Neural cell (in vitro differentiated cells): ENCODE measurements around the gene SLC6A17. TPM values are rescaled to one million over a fixed set of nuclear protein-coding genes. Genes with fewer than 3 reads are reported as not detected.

Experiments used
- H2AFZ ChIP-seq: fragments of 200-600, 300-800 bp; sonication (generic), shearing (Covaris generic); 2 replicates; pipeline ENCODE4 v1.6.0; 2014; ENCODE audit warnings: low read depth, mild to moderate bottlenecking, antibody characterized with exemption, low read length, moderate library complexity
- H3F3A ChIP-seq: fragments of 200-600 bp; shearing (Covaris generic); 2 replicates; pipeline ENCODE4 v1.6.1; 2016; ENCODE audit warnings: mild to moderate bottlenecking, moderate library complexity, mixed read lengths, antibody characterized with exemption, low read length; ENCODE audit not compliant: insufficient read depth, poor library complexity, severe bottlenecking
- H3K27ac ChIP-seq: fragments of 200-600, 300-800 bp; sonication (generic), shearing (Covaris generic); 2 replicates; pipeline ENCODE4 v1.5.1; 2014; ENCODE audit warnings: mild to moderate bottlenecking, low read length, moderate library complexity
- H3K27me3 ChIP-seq: fragments of 300-800, 200-600 bp; sonication (generic), shearing (Covaris generic); 2 replicates; pipeline ENCODE4 v1.6.0; 2014; ENCODE audit warnings: mild to moderate bottlenecking, low read depth, low read length, moderate library complexity; ENCODE audit not compliant: insufficient read depth
- H3K36me3 ChIP-seq: fragments of 300-800, 200-600 bp; sonication (generic), shearing (Covaris generic); 2 replicates; pipeline ENCODE4 v1.5.1; 2014; ENCODE audit warnings: mild to moderate bottlenecking, antibody characterized with exemption, low read length, moderate library complexity; ENCODE audit not compliant: insufficient read depth
- H3K4me2 ChIP-seq: fragments of 300-800, 200-600 bp; sonication (generic), shearing (Covaris generic); 2 replicates; pipeline ENCODE4 v1.6.0; 2014; ENCODE audit warnings: mild to moderate bottlenecking, low read length
- H3K4me3 ChIP-seq: fragments of 300-800, 200-600 bp; sonication (generic), shearing (Covaris generic); 2 replicates; pipeline ENCODE4 v1.5.1; 2014; ENCODE audit warnings: mild to moderate bottlenecking, low read length, moderate library complexity
- H3K79me2 ChIP-seq: fragments of 200-600 bp; shearing (Covaris generic); replicated peaks from 2 replicates; pipeline ENCODE4 v1.6.0; 2014; ENCODE audit warnings: mild to moderate bottlenecking, low read length, moderate library complexity; ENCODE audit not compliant: insufficient read depth
- H3K9ac ChIP-seq: fragments of 300-800, 200-600 bp; sonication (generic), shearing (Covaris generic); 2 replicates; pipeline ENCODE4 v1.6.1; 2016; ENCODE audit warnings: mild to moderate bottlenecking, low read length, mixed read lengths
- H3K9me2 ChIP-seq: fragments of 200-600 bp; shearing (Covaris generic); 2 replicates; pipeline ENCODE4 v1.6.1; 2016; ENCODE audit warnings: mild to moderate bottlenecking, low read length, mixed read lengths; ENCODE audit not compliant: insufficient read depth
- H3K9me3 ChIP-seq: fragments of 200-600, 300-800 bp; sonication (generic), shearing (Covaris generic); 2 replicates; pipeline ENCODE4 v1.6.1; 2016; ENCODE audit warnings: mild to moderate bottlenecking, mixed run types, low read length, moderate library complexity, mixed read lengths
- H4K20me1 ChIP-seq: fragments of 200-600 bp; shearing (Covaris generic); 2 replicates; pipeline ENCODE4 v1.6.1; 2016; ENCODE audit warnings: mild to moderate bottlenecking, mixed run types; ENCODE audit not compliant: insufficient read depth
- EP300 ChIP-seq: fragments of 450-650 bp; conservative IDR thresholded peaks from 2 replicates; pipeline ENCODE4 v1.6.1; 2014; ENCODE audit warnings: antibody characterized with exemption, mild to moderate bottlenecking, moderate library complexity; ENCODE audit not compliant: poor library complexity, severe bottlenecking
- EZH2 ChIP-seq: fragments of 200-600, 300-800 bp; shearing (Covaris generic), sonication (generic); IDR thresholded peaks from 2 replicates; pipeline ENCODE4 v1.6.1; 2014; ENCODE audit warnings: antibody characterized with exemption, low read length, borderline replicate concordance, mild to moderate bottlenecking; ENCODE audit not compliant: insufficient read depth, poor library complexity, severe bottlenecking
- MXI1 ChIP-seq: fragments of 450-650 bp; conservative IDR thresholded peaks from 2 replicates; pipeline ENCODE4 v1.6.1; 2014; ENCODE audit warnings: antibody characterized with exemption, mild to moderate bottlenecking; ENCODE audit not compliant: poor library complexity, severe bottlenecking
- POLR2AphosphoS5 ChIP-seq: IDR thresholded peaks from 2 replicates; pipeline ENCODE4 v1.6.1; 2012
- RAD21 ChIP-seq: fragments of 450-650 bp; conservative IDR thresholded peaks from 2 replicates; pipeline ENCODE4 v1.6.1; 2014; ENCODE audit warnings: antibody characterized with exemption, mild to moderate bottlenecking, moderate library complexity
- SMC3 ChIP-seq: fragments of 450-650 bp; conservative IDR thresholded peaks from 2 replicates; pipeline ENCODE4 v1.6.1; 2014; ENCODE audit warnings: antibody characterized with exemption, mild to moderate bottlenecking, moderate library complexity; ENCODE audit not compliant: poor library complexity
- TAF1 ChIP-seq: IDR thresholded peaks from 2 replicates; pipeline ENCODE4 v1.6.1; 2012; ENCODE audit warnings: low read depth
- polyA plus RNA-seq: library from polyadenylated mRNA; depleted of rRNA; stranded (reverse); fragments of >200 nt; gene quantifications from 2 replicates; pipeline ENCODE4 v1.2.3, GENCODE V29; 2014
- TF ChIP-seq, protein P1 (sequence below): IDR thresholded peaks from 2 replicates; pipeline ENCODE4 v1.6.1; 2012; ENCODE audit warnings: borderline replicate concordance
- TF ChIP-seq, protein P2 (sequence below): fragments of 450-650 bp; IDR thresholded peaks from 2 replicates; pipeline ENCODE4 v1.5.1; 2014; ENCODE audit warnings: antibody characterized with exemption, mild to moderate bottlenecking, moderate library complexity; ENCODE audit not compliant: poor library complexity, severe bottlenecking

The SLC6A17 gene
- polyA plus RNA-seq, 1 donor from 2014 or later = 3.5 TPM

DNA sequence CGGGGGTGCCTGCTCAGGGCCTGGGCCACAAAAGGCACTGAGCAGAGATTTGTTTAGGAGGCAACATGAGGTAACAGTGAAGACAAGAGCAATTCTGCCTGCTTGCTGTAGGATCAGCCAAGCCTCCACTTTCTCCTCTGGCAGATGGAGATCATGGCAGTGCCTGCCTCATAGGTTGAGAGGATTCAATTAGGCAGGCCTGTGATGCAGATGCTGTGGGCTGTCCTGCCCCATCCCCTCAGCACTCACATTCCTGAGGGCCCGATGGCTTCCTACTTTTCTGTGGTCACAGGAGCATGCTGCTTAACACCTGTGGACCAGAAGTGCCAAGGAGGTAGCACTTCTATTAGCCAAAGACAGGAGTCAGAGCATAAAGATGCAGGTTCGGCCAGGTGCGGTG lies 39.2 kb upstream of the SLC6A17 start:
- TF ChIP-seq SMC3 = no peak
- TF ChIP-seq, protein P1, sequence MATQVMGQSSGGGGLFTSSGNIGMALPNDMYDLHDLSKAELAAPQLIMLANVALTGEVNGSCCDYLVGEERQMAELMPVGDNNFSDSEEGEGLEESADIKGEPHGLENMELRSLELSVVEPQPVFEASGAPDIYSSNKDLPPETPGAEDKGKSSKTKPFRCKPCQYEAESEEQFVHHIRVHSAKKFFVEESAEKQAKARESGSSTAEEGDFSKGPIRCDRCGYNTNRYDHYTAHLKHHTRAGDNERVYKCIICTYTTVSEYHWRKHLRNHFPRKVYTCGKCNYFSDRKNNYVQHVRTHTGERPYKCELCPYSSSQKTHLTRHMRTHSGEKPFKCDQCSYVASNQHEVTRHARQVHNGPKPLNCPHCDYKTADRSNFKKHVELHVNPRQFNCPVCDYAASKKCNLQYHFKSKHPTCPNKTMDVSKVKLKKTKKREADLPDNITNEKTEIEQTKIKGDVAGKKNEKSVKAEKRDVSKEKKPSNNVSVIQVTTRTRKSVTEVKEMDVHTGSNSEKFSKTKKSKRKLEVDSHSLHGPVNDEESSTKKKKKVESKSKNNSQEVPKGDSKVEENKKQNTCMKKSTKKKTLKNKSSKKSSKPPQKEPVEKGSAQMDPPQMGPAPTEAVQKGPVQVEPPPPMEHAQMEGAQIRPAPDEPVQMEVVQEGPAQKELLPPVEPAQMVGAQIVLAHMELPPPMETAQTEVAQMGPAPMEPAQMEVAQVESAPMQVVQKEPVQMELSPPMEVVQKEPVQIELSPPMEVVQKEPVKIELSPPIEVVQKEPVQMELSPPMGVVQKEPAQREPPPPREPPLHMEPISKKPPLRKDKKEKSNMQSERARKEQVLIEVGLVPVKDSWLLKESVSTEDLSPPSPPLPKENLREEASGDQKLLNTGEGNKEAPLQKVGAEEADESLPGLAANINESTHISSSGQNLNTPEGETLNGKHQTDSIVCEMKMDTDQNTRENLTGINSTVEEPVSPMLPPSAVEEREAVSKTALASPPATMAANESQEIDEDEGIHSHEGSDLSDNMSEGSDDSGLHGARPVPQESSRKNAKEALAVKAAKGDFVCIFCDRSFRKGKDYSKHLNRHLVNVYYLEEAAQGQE = no peak
- no peak for TF ChIP-seq EZH2
- TF ChIP-seq EP300 = no peak
- TF ChIP-seq MXI1 = no peak
- no peak for TF ChIP-seq RAD21
- TF ChIP-seq, protein P2, sequence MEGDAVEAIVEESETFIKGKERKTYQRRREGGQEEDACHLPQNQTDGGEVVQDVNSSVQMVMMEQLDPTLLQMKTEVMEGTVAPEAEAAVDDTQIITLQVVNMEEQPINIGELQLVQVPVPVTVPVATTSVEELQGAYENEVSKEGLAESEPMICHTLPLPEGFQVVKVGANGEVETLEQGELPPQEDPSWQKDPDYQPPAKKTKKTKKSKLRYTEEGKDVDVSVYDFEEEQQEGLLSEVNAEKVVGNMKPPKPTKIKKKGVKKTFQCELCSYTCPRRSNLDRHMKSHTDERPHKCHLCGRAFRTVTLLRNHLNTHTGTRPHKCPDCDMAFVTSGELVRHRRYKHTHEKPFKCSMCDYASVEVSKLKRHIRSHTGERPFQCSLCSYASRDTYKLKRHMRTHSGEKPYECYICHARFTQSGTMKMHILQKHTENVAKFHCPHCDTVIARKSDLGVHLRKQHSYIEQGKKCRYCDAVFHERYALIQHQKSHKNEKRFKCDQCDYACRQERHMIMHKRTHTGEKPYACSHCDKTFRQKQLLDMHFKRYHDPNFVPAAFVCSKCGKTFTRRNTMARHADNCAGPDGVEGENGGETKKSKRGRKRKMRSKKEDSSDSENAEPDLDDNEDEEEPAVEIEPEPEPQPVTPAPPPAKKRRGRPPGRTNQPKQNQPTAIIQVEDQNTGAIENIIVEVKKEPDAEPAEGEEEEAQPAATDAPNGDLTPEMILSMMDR = no peak
- TF ChIP-seq POLR2AphosphoS5 = no peak
- Histone ChIP-seq H3K79me2 (no peaks in the 10 kb centered on the region), H3K9me3 (no peaks in the 10 kb centered on the region), H3K27ac (no peak overlapping the region), H4K20me1 (no peaks in the 10 kb centered on the region), H3K9ac (no peak overlapping the region), H3K4me3 (no peak overlapping the region), H3K9me2 (no peaks in the 10 kb centered on the region), H3K36me3 (no peaks in the 10 kb centered on the region), H3F3A (no peaks in the 10 kb centered on the region), H3K4me2 (no peak overlapping the region), H2AFZ (no peak overlapping the region), H3K27me3 (no peaks in the 10 kb centered on the region)

DNA sequence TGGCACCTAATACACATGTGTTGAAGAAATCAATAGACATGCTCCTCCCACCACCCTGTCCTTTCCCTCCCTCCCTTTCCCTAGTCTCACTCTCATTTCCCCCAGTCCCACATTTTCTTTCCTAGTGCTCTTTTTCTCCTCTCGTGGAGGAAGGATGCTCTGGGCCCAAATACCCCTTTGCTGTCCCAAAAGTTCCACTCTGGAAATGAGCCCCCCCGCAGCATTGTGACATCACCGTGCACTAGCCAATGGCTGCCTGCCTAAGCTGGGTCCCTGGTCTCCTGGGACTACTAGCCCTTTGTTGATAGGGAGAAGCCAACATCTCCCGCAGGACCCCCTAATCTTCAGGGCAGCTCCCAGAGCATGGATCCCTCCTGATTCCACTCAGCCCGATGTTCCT lies 38.2 kb upstream of the SLC6A17 start, which contains the start of gene UBL4B:
UBL4B (plus strand) TSS at position 301 of the 400 bp plus-strand sequence; CDS start at position 393, 92 bp downstream.
- H2AFZ ChIP-seq = no peak within 1 kb of the TSS
- TF ChIP-seq TAF1 (no peak), POLR2AphosphoS5 (no peak)
- H3K4me2 ChIP-seq = no peak within 1 kb of the TSS
- H3K9ac ChIP-seq = no peak within 1 kb of the TSS
- no peaks in the 10 kb centered on the region for H3K27me3 ChIP-seq
- no peaks in the 10 kb centered on the region for H3K36me3 ChIP-seq
- H3K9me3 ChIP-seq = no peaks in the 10 kb centered on the region
- no peaks in the 10 kb centered on the region for H4K20me1 ChIP-seq
- no peaks in the 10 kb centered on the region for H3K9me2 ChIP-seq
- no peak within 1 kb of the TSS for H3K4me3 ChIP-seq
- H3F3A ChIP-seq = no peaks in the 10 kb centered on the region
- H3K27ac ChIP-seq = no peak within 1 kb of the TSS
- H3K79me2 ChIP-seq = no peaks in the 10 kb centered on the region

DNA sequence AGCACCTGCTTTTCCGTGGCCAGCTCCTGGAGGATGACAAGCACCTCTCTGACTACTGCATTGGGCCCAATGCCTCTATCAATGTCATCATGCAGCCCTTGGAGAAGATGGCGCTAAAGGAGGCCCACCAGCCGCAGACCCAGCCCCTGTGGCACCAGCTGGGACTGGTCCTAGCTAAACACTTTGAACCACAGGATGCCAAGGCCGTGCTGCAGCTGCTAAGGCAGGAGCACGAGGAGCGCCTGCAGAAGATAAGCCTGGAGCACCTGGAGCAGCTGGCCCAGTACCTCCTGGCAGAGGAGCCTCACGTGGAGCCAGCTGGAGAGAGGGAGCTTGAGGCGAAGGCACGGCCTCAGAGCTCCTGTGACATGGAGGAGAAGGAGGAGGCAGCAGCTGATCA lies 37.6 kb upstream of the SLC6A17 start:
- no peak for TF ChIP-seq POLR2AphosphoS5
- no peak for TF ChIP-seq MXI1
- TF ChIP-seq TAF1 = no peak
- TF ChIP-seq, protein P2 = no peak
- TF ChIP-seq EP300 = no peak
- no peak for TF ChIP-seq EZH2
- TF ChIP-seq, protein P1 = no peak
- TF ChIP-seq RAD21 = no peak

More for the DNA sequence above, 37.6 kb upstream of the SLC6A17 start:
- Histone ChIP-seq H3K4me3 (no peak overlapping the region), H3K27me3 (no peaks in the 10 kb centered on the region), H3K9me3 (no peaks in the 10 kb centered on the region), H3K9me2 (no peaks in the 10 kb centered on the region), H3K79me2 (no peaks in the 10 kb centered on the region), H2AFZ (no peak overlapping the region), H3K27ac (no peak overlapping the region), H4K20me1 (no peaks in the 10 kb centered on the region), H3K36me3 (no peaks in the 10 kb centered on the region), H3K4me2 (no peak overlapping the region), H3F3A (no peaks in the 10 kb centered on the region), H3K9ac (no peak overlapping the region)
